Measurements from ENCODE around the gene EDAR.

Gene EDAR

GRCh38 chr2:108853421-108853820 is 135.6 kb downstream of the EDAR start:
- DNase-seq (ENCODE audit: low read depth in 2 of 2), result no peak

- DNase-seq (ENCODE audit: low read depth in 2 of 2), result no peak
These were observed 136.6 kb downstream of the EDAR start for GRCh38 chr2:108852375-108852774.

GRCh38 chr2:108847000-108847399 is 142.0 kb downstream of the EDAR start:
- DNase-seq (ENCODE audit: low read depth in 2 of 2), result no peak

GRCh38 chr2:108845923-108846322 is 143.1 kb downstream of the EDAR start:
- DNase-seq (ENCODE audit: low read depth in 2 of 2), result no peak
